ENCODE measurements around the gene NUDT19. TPM values are rescaled to one million over a fixed set of nuclear protein-coding genes. Genes with fewer than 3 reads are reported as not detected.

Gene NUDT19
- total RNA-seq, 6 experiments from 2014 or later, result 4.1 to 11.8 (median 7.2) TPM

- 51% methylated on average over 4 of the region's 5 CpGs for WGBS (ENCODE audit: insufficient coverage, low coverage, low lambda C conversion rate, missing lambda C conversion rate)
- intact Hi-C loops (cut with DNase I), result no loop called here
- H3K27me3 ChIP-seq, result no peaks in the 10 kb centered on the region
- DNase-seq (no peak), ATAC-seq (peak in 1 of 4 donors; percentile 26)
- H3K36me3 ChIP-seq, result peaks cover 0 to 8% (median 4%) of the 10 kb centered on the region in 4 donors
- no peak overlapping the region for H3K4me3 ChIP-seq
- TF ChIP-seq CTCF (IDR thresholded peaks at IDR 0.05) (no peak), POLR2A (IDR thresholded peaks at IDR 0.05) (no peak)
- H3K9me3 ChIP-seq, result no peaks in the 10 kb centered on the region
- H3K4me1 ChIP-seq, result no peaks in the 10 kb centered on the region
- H3K27ac ChIP-seq, result no peak overlapping the region
Observed at GRCh38 chr19:32717496-32717895, 25.9 kb downstream of the NUDT19 start.

GRCh38 chr19:32718286-32718685 lies 26.7 kb downstream of the NUDT19 start:
- H3K9me3 ChIP-seq, result no peaks in the 10 kb centered on the region
- intact Hi-C loops (cut with DNase I), result no loop called here
- 91% methylated on average over 7 of the region's 7 CpGs for WGBS (ENCODE audit: insufficient coverage, low coverage, low lambda C conversion rate, missing lambda C conversion rate)
- no peak overlapping the region for H3K27ac ChIP-seq
- no peak overlapping the region for H3K4me3 ChIP-seq
- ATAC-seq (no peak), DNase-seq (no peak)
- H3K4me1 ChIP-seq, result no peaks in the 10 kb centered on the region
- no peak for TF ChIP-seq CTCF (IDR thresholded peaks at IDR 0.05)
- TF ChIP-seq POLR2A (IDR thresholded peaks at IDR 0.05), result no peak
- H3K27me3 ChIP-seq, result no peaks in the 10 kb centered on the region
- peaks cover 0 to 5% (median 2%) of the 10 kb centered on the region in 4 donors for H3K36me3 ChIP-seq

DNA sequence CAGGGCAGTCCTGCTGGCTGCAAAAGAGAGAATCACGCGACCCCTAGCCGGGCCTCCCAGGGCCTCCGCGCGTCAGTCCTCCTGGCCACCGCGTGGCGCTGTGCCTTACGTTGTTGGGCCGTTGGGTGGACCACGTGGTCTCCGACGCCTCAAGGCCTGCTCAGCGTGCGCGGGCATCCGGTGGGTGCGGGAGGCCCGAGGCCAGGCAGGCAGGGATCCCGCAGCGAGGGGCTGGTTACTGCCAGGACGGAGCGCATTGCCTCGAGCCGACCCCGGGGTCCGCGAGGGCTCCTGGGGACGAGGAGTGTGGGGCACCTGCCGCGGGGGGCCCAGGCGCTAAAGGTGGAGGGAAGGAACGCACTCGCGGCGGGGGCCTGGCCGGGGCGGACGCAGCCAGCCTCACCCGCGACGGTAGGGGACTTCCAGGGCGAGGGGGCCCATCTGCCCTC lies 28.0 kb downstream of the NUDT19 start, which contains the start of gene TDRD12:
Gene TDRD12 (plus strand): TSS at position 157 of the 449 bp plus-strand sequence. CDS start 306 bp downstream, outside the sequence.
- WGBS (ENCODE audit: insufficient coverage, low coverage, low lambda C conversion rate, missing lambda C conversion rate), result 94% methylated on average over 6 of the region's 44 CpGs
- DNase-seq, result no peak
- Histone ChIP-seq H3K27me3 (no peaks in the 10 kb centered on the region), H3K4me1 (no peaks in the 10 kb centered on the region), H3K4me3 (no peak within 1 kb of the TSS), H3K27ac (no peak within 1 kb of the TSS), H3K36me3 (no peaks in the 10 kb centered on the region), H3K9me3 (no peaks in the 10 kb centered on the region)
- TF ChIP-seq CTCF (IDR thresholded peaks at IDR 0.05), result no peak
- TF ChIP-seq POLR2A (IDR thresholded peaks at IDR 0.05), result no peak
- intact Hi-C loops (cut with DNase I), result no loop called here
- peak in 1 of 4 donors; percentile 33 for ATAC-seq

- no peak for DNase-seq
- H3K27me3 ChIP-seq, result no peaks in the 10 kb centered on the region
- intact Hi-C loops (cut with DNase I), result no loop called here
- no peaks in the 10 kb centered on the region for H3K9me3 ChIP-seq
- H3K27ac ChIP-seq, result no peak overlapping the region
- peak in 1 of 4 donors; percentile 18 for ATAC-seq
- no peaks in the 10 kb centered on the region for H3K4me1 ChIP-seq
- 93% methylated on average over 12 of the region's 22 CpGs for WGBS (ENCODE audit: insufficient coverage, low coverage, low lambda C conversion rate, missing lambda C conversion rate)
- no peaks in the 10 kb centered on the region for H3K36me3 ChIP-seq
- TF ChIP-seq POLR2A (IDR thresholded peaks at IDR 0.05) (no peak), CTCF (IDR thresholded peaks at IDR 0.05) (no peak)
- no peak overlapping the region for H3K4me3 ChIP-seq
Observed at GRCh38 chr19:32720216-32720935, 28.8 kb downstream of the NUDT19 start.
